CD4-positive, alpha-beta T cell treated with Interleukin-4 for 1 hour (primary cell): ENCODE measurements around the gene MTHFD2L.

Experiments used
- DNase-seq, 2 donors: peaks; one replicate each; pipeline ENCODE4 v3.0.0-alpha.2; 2020 to 2022

MTHFD2L gene

DNA sequence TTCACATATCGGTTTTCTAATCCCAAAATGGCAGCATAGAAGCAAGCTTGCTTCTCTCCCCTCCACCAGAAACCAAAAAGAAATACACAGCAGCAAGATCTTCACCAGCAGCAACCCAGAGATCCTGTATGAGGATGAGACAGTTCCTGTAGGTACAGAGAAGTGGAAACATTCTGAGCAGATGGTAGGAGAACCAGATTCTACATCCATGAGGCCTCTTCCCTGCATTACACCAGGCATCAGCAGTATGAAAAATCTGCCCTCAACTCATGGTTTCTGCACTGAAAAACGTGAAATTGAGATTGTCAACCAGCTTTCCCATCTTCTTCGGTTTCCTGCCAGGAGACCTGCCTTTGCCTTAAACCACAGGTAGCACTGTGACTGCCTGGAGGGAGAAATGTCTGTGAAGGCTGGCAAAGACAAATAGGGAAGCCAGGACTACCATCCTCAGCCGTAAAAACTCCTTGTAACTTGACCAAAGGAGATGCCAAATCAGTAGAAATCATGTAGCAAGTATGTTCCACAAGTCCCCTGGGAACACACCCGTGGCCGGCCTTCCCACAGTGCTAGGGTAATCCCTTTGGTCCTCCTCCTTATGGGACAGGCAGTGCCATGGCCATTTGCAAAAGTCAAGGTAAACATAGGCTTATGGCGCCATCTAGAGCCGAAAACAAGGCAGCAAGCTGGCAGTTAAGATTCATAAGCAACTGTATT, 24.0 kb upstream of the MTHFD2L start:
- DNase-seq: peak; percentile 38 to 61

- DNase-seq: no peak
These were observed 23.4 kb upstream of the MTHFD2L start for GRCh38 chr4:74134500-74134852.

DNA sequence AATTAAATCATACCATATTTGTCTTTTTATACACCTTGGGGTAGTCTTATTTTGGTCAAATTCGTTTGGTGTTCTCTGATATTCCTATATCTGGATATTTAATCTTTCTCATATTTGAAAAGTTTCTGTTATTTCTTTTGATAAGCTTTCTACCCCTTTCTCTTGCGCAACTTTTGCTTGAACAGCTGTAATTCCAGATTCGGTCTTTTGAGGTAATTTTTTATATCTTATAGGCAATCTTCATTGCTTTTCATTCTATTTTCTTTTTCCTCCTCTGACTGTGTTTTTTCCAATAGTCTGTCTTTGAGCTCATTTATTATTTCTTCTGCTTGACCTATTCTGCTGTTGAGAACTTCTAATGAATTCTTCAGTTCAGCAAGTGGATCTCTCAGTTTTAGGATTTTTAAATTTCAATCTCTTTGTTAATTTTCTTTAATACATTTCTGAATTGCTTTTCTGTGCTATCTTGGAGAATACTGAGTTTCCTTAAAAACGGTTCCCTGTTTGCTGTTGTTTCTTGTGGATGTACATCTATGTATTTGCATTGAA, 11.3 kb upstream of the MTHFD2L start:
- no peak for DNase-seq

GRCh38 chr4:74148205-74148604, 9.7 kb upstream of the MTHFD2L start:
- DNase-seq: no peak

DNA sequence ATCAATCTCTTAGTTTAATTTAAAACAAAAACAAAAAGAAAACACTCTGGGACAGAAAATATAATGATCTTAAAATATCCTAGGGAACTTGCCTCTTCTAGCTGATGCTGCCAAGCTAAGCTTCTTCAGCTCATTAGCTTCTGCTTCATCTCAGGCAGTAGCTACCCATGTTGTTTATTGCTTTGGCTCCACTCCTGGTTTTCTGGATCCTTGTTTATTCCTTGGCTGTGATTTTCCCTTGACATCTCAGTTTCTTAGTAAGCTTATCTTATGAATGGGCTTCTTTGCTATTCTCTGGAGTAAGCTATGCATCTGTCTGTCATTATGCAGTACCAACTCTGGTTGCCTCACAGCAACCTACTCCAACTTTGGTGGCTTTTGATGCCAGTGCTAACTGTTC, 5.1 kb upstream of the MTHFD2L start:
- DNase-seq: no peak

- DNase-seq: no peak
These were observed 1.4 kb upstream of the MTHFD2L start for GRCh38 chr4:74156521-74156920.

DNA sequence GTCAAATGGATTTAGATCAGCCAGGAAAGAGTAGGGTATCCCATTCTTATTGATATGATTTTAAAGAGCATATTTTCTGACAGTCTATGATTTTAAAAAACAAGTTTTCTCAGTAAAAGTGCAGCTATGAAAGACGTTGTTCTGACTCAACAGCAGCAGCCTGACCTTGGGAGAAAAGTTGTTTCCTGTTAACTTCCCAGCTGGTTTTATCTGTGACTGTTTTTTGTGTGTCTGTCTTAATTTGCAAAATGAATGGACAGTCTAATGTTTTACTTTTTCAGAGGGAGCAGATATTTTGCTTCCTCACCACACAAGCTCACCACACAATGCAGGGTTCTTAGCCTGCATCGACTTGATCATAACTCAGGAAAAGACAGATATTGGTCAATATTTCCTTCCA, 764 bp upstream of the MTHFD2L start:
- no peak for DNase-seq

DNA sequence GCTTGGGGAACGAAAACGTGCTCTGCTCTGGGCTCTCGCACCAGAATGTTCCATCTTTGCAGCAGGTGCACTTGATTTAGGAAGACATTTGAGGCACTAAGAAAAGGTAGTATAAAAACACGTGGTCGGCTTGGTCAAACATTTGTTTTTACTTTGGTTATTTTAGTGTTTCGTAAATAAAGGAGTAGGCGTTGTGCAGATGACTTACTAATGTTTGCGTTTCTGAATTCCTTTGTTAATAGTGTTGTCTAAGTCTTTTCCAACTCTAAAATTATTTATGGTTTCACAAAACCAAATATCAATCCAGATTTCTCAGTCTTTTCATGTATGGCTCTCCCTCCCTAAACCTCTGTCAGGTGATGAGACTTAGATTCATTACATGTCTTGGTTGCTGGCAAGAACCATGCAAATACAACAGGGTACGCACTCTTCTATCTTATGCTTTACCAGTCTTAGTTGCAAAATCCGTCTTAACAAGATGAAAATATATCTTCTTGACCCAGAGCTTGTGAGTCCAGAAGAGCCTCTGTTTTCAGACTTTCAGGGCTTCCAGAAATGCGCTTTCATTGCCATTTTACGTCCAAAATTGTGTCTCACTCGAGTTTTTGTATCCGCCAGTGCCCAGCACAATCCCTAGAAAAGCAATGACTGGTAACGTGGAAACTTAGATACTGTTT, 686 bp downstream of the MTHFD2L start:
- no peak for DNase-seq

DNA sequence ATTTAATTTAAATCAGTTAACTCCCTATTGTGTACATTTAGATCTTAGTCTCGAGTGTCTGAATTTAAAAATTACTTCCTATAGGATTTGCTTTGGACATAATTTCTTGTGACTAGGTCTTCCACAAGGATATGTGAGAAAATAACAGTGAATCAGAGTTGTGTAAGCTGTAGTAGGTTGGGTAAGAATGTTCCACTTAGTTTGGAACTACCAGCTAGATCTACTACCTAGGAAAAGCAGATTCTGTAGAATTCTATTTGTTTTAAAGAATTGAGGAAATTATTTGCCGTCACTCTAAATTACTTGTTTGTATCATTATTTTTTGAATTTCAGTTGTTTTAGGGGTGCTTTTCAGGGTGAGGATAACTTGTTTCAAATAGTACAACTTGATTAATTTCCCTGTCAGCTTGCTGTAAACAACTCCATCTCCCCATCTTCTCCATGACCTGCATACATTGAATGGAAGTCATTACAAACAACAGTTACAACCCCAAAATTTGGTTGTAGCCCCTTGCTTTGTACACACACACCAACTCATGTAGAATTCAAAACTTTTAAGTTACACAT, 1.3 kb downstream of the MTHFD2L start:
- no peak for DNase-seq

DNA sequence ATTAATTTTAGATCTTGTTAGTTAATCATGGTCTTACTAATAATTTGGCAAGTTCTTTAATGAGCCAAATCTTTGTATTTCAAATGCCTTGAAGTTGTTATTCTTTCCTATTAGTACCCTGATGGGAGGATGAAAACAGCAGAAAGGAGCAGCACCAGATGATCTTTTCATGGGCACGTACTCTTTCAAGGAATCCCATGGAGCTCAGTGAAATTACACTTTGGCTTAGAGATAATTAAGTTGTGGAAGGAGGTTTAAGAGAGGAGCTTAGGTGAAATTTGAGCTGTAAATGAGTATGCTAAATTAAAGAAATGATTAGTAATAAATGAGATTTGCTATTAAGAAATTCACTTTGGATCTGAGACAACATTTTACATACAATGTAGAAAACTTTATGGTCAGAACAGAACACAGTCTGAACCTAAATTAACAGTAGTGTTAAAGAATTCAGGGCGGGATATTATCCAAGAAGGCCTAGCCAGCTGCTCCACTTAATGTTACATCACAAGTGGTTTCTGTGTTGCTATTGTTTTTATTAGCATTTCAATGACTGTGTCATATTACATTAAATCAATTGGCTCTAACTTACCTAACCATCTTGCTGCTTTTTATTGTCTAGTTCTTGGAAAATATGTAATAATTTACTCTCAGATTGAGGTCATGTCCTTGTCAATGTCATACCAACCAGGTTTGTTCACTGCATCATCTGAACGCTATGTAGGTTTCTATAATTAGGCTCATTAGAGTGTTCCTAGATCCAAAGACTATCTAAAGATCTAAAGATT, 3.9 kb downstream of the MTHFD2L start:
- no peak for DNase-seq

DNA sequence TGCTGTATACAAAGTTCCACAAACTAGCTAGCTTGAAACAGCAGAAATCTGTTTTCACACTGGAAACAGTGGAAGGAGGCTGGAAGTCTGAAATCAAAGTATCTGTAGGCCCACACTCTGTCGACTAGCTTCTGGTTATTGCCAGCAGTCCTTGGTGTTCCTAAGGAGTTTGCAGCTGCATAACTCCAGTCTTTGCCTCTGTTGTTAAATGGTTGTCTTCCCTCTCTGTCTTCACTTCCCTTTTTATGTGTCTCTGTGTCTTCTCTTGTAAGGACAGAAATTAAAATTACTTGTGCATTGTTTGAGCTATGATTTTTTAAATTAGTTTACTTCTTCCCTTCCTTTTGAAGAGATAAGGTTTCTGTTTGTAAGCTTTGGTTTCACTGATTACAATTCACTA, 8.2 kb downstream of the MTHFD2L start:
- DNase-seq: no peak

DNA sequence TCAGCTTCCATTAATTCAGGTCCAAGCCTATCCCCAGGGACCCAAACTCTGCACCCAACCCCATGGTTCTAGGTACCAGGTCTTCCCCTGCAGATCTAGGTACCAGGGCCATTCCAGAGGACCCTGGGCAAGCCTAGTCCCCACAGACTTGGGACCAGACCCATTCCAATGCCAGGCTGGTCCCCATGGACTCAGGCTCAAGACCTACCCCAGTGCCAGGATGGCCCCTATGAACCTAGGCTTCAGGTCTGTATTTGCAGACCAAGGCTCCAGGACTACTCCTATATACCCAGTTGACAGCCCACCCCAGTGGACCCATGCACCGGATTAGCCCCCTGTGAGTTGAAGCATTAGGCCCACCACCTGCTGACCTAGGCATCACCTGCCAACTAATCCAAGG, 8.9 kb downstream of the MTHFD2L start:
- DNase-seq: no peak

DNA sequence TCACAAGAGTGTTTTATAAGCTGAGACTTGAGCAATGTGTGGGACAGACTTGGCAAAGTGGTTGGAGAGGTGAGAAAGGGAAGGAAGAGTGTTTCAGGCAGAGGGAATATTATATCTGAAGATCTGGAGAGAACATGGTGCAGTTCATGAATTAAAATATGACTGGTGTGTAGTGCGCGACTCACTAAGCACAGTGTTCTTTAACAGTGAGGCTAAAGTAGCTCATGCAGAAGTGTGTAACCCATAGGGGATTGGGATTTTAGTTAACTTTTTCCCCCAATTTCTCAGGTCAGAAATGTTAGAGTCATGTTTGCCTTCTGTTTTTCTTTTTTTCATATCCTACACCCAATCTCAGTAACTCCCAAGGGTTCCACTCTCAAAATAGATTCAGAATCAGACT, 9.7 kb downstream of the MTHFD2L start:
- DNase-seq: no peak

DNA sequence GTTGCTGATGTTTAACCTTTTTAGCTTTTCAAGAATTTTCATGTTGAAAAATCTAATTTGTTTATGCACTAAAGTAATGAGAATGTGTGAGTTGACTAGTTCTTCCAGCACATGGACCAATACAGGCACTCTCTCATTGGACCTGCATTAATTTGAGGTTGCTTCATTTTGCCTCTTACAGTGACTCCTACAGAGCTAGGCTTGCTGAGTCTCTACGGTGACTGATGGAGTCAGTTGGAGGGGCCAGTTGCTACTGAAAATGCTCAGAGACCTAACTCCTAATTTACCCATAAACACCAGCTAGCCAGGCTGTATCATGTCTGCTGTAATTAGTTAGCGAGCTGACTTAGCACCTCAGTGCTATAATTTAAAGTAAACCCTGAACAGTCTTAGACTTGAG, 10.9 kb downstream of the MTHFD2L start:
- DNase-seq: no peak

DNA sequence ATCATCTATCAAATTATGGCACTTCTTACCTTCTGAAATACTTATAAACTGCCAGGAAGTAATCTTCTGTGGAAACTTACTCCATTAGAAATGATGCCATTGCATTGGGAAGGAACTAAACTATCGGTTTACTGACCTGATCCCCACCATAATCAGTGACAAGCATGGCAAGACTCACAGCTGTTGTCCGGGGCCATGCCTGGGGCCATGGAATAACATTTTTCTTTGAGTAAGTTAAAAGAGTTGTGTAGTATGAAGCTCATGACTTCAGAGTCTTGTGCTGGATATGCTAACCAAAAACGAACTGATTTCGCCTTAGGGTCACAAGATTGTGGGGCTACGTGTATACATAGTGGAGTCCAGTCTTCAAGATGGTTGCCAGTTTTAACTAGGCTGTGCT, 15.4 kb downstream of the MTHFD2L start:
- no peak for DNase-seq

DNA sequence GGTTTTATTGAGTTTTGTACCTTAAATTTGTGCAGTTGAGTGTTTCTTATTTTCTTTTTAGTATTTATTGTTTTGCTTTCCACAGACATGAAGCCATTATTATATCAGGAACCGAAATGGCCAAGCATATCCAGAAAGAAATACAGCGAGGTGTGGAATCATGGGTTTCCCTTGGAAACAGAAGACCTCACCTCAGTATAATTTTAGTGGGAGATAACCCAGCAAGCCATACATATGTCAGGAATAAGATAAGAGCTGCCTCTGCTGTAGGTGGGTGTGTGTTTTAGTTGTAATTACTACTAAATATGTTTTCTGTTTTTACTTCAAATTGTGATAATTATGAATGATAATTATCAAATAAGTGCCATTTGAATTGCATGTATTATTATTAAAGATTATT, 16.5 kb downstream of the MTHFD2L start:
- no peak for DNase-seq

DNA sequence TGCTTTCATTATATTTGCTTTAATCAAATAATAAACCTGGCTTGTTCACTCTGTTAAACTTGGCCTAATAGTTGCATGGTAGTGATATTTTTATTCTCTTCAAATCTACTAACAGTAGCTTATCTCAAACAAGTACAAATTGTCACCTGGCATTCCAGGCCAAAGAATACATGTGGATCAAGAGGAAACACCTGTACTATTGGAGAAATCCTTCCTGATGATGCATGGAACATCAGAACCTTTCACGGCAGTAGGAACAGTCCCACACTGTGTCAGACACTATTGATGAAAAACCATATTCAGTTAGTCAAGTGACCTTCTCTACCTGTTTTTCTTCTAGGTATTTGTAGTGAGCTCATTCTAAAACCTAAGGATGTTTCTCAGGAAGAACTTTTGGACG, 17.0 kb downstream of the MTHFD2L start:
- no peak for DNase-seq

GRCh38 chr4:74175379-74175778, 17.5 kb downstream of the MTHFD2L start:
- no peak for DNase-seq

GRCh38 chr4:74178798-74179197, 20.9 kb downstream of the MTHFD2L start:
- no peak for DNase-seq

DNA sequence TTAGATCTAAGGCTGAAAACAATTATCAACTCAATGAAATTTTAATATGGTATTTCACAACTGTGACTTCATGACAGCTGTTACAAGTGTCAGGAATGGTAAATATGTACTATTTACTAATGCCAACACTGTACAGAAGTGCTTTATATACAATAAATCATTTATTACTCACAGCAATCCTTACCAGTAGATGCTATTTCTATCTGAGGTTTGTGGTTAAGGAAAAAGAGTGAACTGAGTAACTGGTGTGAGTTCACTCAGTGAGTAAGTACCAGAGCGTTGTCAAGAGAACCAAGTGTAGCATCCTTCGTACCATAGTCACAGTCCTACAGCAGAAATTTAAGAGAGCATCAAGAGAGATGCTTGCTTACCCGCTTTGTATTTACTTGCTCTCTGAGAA, 23.3 kb downstream of the MTHFD2L start:
- no peak for DNase-seq

DNA sequence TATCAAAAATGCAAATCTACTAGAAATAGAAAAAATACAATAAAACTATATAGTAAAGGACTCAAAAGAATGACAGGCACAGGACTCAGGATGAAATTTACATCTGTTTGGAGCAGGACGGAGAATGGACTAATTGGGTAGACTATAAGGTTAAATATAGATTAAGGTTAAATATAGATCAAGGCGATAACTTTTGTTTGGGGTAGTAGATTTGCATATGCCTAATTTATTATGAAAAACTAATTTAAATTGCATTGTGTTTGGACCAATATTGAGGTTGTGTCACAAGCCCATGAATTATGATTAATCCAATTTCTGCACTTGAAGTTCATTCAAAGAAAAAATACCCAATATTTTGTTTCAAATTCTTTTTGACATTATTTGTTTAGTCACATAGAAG, 31.0 kb downstream of the MTHFD2L start:
- no peak for DNase-seq

DNA sequence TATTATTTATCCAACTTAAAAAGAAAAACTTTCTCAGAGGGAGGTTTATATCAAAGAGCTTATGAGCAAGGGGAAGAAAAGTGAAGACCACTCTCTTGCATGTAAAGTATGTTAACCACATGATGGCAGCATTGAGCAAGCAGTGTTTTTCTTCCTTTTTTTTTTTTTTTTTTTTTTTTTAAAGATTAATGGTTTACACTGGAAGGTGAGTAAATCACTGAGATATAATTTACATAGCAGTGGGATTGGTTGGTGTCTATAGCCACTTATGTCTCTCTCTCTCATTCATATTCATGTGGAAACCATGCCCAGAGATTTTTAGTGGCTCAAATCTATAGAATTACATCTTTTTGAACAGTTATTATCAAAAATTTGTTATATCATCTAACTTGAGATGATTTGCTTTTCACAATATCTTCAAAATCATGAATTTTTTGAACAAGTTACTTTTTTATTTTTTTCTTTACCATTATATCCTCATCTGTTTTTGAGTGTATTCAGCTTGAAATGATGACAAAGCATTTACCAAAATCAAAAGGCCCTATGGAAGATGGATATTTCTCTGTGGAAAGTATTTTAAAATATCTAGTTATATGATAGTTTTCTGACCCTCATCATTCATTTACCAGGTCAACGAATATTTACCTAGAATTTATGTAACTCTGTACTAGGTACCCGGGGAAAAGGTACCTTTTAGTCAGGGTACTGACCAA, 31.6 kb downstream of the MTHFD2L start:
- peak in 1 of 2 donors; percentile 39 for DNase-seq

- DNase-seq: no peak
These were observed 32.4 kb downstream of the MTHFD2L start for GRCh38 chr4:74190332-74190731.
